HFFc6 (cell line): ENCODE measurements around the gene STX1A. TPM values are rescaled to one million over a fixed set of nuclear protein-coding genes. Genes with fewer than 3 reads are reported as not detected.

Experiments
- DNase-seq: peaks from one replicate; pipeline ENCODE4 v3.0.0-alpha.2; 2018
- H3K27ac Mint-ChIP-seq: 2 replicates; pipeline ENCODE4 v1.8.0; 2020; ENCODE audit warnings: mild to moderate bottlenecking, mixed read lengths
- H3K27me3 Mint-ChIP-seq: 2 replicates; pipeline ENCODE4 v1.8.0; 2021; ENCODE audit warnings: mild to moderate bottlenecking, moderate library complexity, mixed read lengths; ENCODE audit not compliant: insufficient read depth
- H3K36me3 Mint-ChIP-seq: 2 replicates; pipeline ENCODE4 v1.8.0; 2021; ENCODE audit warnings: low read depth, mixed read lengths
- H3K4me1 Mint-ChIP-seq: 2 replicates; pipeline ENCODE4 v1.8.0; 2020; ENCODE audit warnings: low read depth, mixed read lengths
- H3K4me3 Mint-ChIP-seq: 2 replicates; pipeline ENCODE4 v1.8.0; 2020; ENCODE audit warnings: mild to moderate bottlenecking, moderate library complexity, mixed read lengths
- H3K9me3 Mint-ChIP-seq: 2 replicates; pipeline ENCODE4 v1.8.0; 2020; ENCODE audit warnings: mild to moderate bottlenecking, mixed read lengths
- total RNA-seq, 6 experiments: library from RNA; stranded (reverse); fragmentation: NEBNext Ultra II Directional; extraction: Animal tissue kit (Norgen Biotek cat#: 25700); gene quantifications; 2 replicates in 1 of 6; 3 replicates in 5 of 6; pipeline ENCODE4 v1.2.3, GENCODE V29; 2021
- TF ChIP-seq, protein P1 (sequence below): fragments of 200-600 bp; sonication (generic); IDR thresholded peaks from 2 replicates; pipeline ENCODE4 v1.5.0; 2021; ENCODE audit warnings: antibody characterized with exemption, mild to moderate bottlenecking

STX1A gene
- total RNA-seq, 6 experiments from 2014 or later, result 9.6 to 14.7 (median 12.2) TPM

DNA sequence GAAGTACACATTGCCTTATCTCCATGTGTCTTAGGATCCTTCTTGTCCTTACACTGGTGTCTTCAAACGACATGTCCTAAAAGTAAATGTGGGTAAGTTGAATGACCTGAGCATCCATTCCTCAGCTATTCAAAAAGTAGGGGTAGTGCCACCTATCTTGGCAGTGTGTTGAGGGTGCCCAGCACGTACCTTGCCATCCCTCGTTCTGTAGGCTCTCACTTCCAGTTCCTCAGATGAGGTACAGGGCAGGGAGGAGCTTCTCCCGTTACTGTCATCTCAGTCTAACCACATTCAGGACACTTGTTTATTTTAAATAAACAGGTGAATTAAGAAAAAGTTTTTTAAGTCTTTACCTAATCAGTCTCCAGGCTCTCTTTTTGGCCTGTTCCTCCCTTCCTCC, 23.1 kb downstream of the STX1A start:
- DNase-seq, result no peak
- Mint-ChIP-seq H3K4me3 (no peak overlapping the region), H3K27me3 (peaks cover 2% of the 10 kb centered on the region; the same call in 1 of the 2 replicates), H3K4me1 (no peaks in the 10 kb centered on the region), H3K9me3 (no peaks in the 10 kb centered on the region), H3K36me3 (peaks cover 22% of the 10 kb centered on the region; the same call in 1 of the 2 replicates), H3K27ac (no peak overlapping the region)
- TF ChIP-seq, protein P1, sequence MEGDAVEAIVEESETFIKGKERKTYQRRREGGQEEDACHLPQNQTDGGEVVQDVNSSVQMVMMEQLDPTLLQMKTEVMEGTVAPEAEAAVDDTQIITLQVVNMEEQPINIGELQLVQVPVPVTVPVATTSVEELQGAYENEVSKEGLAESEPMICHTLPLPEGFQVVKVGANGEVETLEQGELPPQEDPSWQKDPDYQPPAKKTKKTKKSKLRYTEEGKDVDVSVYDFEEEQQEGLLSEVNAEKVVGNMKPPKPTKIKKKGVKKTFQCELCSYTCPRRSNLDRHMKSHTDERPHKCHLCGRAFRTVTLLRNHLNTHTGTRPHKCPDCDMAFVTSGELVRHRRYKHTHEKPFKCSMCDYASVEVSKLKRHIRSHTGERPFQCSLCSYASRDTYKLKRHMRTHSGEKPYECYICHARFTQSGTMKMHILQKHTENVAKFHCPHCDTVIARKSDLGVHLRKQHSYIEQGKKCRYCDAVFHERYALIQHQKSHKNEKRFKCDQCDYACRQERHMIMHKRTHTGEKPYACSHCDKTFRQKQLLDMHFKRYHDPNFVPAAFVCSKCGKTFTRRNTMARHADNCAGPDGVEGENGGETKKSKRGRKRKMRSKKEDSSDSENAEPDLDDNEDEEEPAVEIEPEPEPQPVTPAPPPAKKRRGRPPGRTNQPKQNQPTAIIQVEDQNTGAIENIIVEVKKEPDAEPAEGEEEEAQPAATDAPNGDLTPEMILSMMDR, result no peak

DNA sequence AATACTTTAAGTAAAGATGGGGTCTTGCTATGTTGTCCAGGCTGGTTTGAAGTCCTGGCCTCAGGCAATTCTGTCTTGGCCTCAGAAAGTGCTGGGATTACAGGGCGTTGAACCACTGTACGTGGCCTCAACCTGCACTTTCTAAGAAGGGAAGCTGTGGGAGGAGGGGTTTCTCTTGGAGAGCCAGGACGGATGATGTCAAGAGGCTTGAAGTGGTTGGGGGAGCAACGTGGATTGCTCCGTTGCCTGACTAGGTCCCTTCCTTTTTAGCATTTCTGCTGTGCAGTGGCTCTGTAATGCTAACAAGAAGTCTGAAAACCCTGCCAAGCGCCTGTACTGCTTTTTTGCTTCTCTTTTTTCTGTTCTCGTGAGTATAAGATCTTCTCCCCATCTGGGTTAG, 28.8 kb downstream of the STX1A start:
- no peaks in the 10 kb centered on the region; the same call in 1 of the 2 replicates for H3K27me3 Mint-ChIP-seq
- H3K4me1 Mint-ChIP-seq, result no peaks in the 10 kb centered on the region
- no peak for DNase-seq
- peaks cover 35% of the 10 kb centered on the region for H3K36me3 Mint-ChIP-seq
- TF ChIP-seq, protein P1, result no peak
- H3K4me3 Mint-ChIP-seq, result no peak overlapping the region
- no peak overlapping the region; the same call in 1 of the 2 replicates for H3K27ac Mint-ChIP-seq
- no peaks in the 10 kb centered on the region for H3K9me3 Mint-ChIP-seq

DNA sequence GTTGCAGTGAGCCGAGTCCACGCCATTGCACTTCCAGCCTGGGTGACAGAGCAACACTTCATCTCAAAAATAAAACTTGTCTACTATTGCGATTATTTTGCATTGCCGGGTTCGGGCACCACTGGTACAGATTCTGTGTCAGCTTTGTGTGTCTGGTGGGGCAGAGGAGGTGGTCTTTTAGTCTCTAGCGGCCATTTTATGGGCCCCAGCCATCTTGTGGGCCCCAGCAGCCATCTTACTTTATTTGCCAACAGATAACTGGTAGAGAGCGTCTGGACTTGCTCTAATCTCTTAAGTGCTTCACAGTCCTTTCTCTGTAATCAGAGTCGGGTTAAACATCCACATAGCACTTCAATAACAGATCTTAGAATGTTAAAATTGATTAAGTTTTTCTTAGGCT, 31.2 kb downstream of the STX1A start:
- H3K27ac Mint-ChIP-seq, result no peak overlapping the region
- no peaks in the 10 kb centered on the region; the same call in 1 of the 2 replicates for H3K27me3 Mint-ChIP-seq
- no peak overlapping the region for H3K4me3 Mint-ChIP-seq
- 0 out of 2 replicates have a peak, but pooled peaks cover 4% of the 10 kb centered on the region for H3K4me1 Mint-ChIP-seq
- TF ChIP-seq, protein P1, result no peak
- H3K36me3 Mint-ChIP-seq, result peaks cover 29% of the 10 kb centered on the region
- no peak for DNase-seq
- H3K9me3 Mint-ChIP-seq, result no peaks in the 10 kb centered on the region

DNA sequence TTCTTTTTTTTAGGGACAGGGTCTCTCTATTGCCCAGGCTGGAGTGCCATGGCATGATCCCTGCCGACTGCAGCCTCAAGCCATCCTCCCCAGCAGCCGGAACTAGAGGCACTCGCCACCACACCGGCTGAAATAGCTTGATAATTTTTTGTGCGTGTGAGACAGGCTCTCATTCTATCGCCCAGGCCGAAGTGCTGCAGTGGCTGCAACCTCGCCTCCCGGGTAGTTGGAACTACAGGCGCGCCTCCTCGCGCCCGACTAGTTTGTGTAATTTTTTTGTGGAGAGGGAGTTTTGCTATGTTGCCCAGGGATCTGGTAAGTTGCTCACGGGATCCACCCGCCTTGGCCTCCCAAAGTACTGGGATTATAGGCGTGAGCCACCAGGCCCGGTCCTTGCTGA, 34.2 kb downstream of the STX1A start:
- Mint-ChIP-seq H3K27ac (no peak overlapping the region), H3K4me3 (peak overlapping the region; percentile 66), H3K36me3 (peaks cover 24% of the 10 kb centered on the region), H3K27me3 (no peaks in the 10 kb centered on the region; the same call in 1 of the 2 replicates), H3K4me1 (peaks cover 26% of the 10 kb centered on the region), H3K9me3 (no peaks in the 10 kb centered on the region)
- DNase-seq, result no peak
- TF ChIP-seq, protein P1, result no peak

GRCh38 chr7:73683788-73684693, 35.4 kb downstream of the STX1A start:
- Mint-ChIP-seq H3K4me1 (peaks cover 27% of the 10 kb centered on the region), H3K27me3 (no peaks in the 10 kb centered on the region; the same call in 1 of the 2 replicates), H3K4me3 (peak overlapping the region; percentile 96), H3K36me3 (peaks cover 20% of the 10 kb centered on the region), H3K27ac (peak overlapping the region; percentile 89), H3K9me3 (no peaks in the 10 kb centered on the region)
- DNase-seq, result no peak
- TF ChIP-seq, protein P1, result no peak
